Smooth muscle cell (in vitro differentiated cells): ENCODE results near the gene CPXM1. TPM values are rescaled to one million over a fixed set of nuclear protein-coding genes. Genes with fewer than 3 reads are reported as not detected.

Experiments
- DNase-seq: peaks from one replicate; lab custom pipeline; 2025; ENCODE audit not compliant: unreplicated experiment; lab: John Stamatoyannopoulos, UW
- H2AFZ ChIP-seq: fragments of 200-600 bp; sonication (generic); 2 replicates; pipeline ENCODE4 v1.6.0; 2016; ENCODE audit warnings: antibody characterized with exemption, low read depth, mild to moderate bottlenecking
- H3F3A ChIP-seq: fragments of 200-600 bp; sonication (generic); 2 replicates; pipeline ENCODE4 v1.6.0; 2017; ENCODE audit warnings: antibody characterized with exemption, low read depth
- H3K27ac ChIP-seq: fragments of 200-600 bp; sonication (generic); 2 replicates; pipeline ENCODE4 v1.5.1; 2016; ENCODE audit warnings: low read depth, mild to moderate bottlenecking
- H3K27me3 ChIP-seq: fragments of 200-600 bp; sonication (generic); 2 replicates; pipeline ENCODE4 v1.6.1; 2016; ENCODE audit warnings: low read depth, mild to moderate bottlenecking
- H3K36me3 ChIP-seq: fragments of 200-600 bp; sonication (generic); 2 replicates; pipeline ENCODE4 v1.5.1; 2016; ENCODE audit warnings: low read depth
- H3K4me1 ChIP-seq: fragments of 200-600 bp; sonication (generic); 2 replicates; pipeline ENCODE4 v1.5.1; 2016; ENCODE audit warnings: low read depth
- H3K4me2 ChIP-seq: fragments of 200-600 bp; sonication (generic); 2 replicates; pipeline ENCODE4 v1.6.0; 2016; ENCODE audit warnings: mild to moderate bottlenecking
- H3K4me3 ChIP-seq: fragments of 200-600 bp; sonication (generic); 2 replicates; pipeline ENCODE4 v1.5.1; 2016; ENCODE audit warnings: mild to moderate bottlenecking
- H3K79me2 ChIP-seq: fragments of 200-600 bp; sonication (generic); 2 replicates; pipeline ENCODE4 v1.6.0; 2016; ENCODE audit warnings: low read depth, mild to moderate bottlenecking
- H3K9ac ChIP-seq: fragments of 200-600 bp; sonication (generic); 2 replicates; pipeline ENCODE4 v1.6.0; 2016; ENCODE audit warnings: low read depth
- H3K9me3 ChIP-seq: fragments of 200-600 bp; sonication (generic); replicated peaks from 2 replicates; pipeline ENCODE4 v1.5.1; 2016; ENCODE audit warnings: low read depth
- H4K20me1 ChIP-seq: fragments of 200-600 bp; sonication (generic); 2 replicates; pipeline ENCODE4 v1.6.0; 2016; ENCODE audit warnings: low read depth
- WGBS: methylation state at CpG from one replicate; pipeline ENCODE4 v1.1.7; 2016; ENCODE audit warnings: low lambda C conversion rate; 5-methylcytosine and 5-hydroxymethylcytosine counted together
- polyA plus RNA-seq: library from polyadenylated mRNA; unstranded; fragments of >200 nt; fragmentation: Nextera tagmentation; extraction: Ambion mirVana; gene quantifications from 2 replicates; pipeline ENCODE4 v1.2.1, GENCODE V29; 2016
- total RNA-seq: library from RNA; depleted of rRNA; stranded (reverse); fragments of >200 nt; gene quantifications from 2 replicates; pipeline ENCODE4 v1.2.3, GENCODE V29; 2014
- TF ChIP-seq, protein P1 (sequence below): fragments of 200-600 bp; sonication (generic); IDR thresholded peaks from 2 replicates; pipeline ENCODE4 v1.5.1; 2017; ENCODE audit warnings: borderline replicate concordance, mild to moderate bottlenecking, antibody characterized with exemption; ENCODE audit not compliant: insufficient read depth, poor library complexity, severe bottlenecking

CPXM1 gene
- total and polyA plus RNA-seq, 2 experiments from 2014 or later, result 40.2 to 99.3 TPM

DNA sequence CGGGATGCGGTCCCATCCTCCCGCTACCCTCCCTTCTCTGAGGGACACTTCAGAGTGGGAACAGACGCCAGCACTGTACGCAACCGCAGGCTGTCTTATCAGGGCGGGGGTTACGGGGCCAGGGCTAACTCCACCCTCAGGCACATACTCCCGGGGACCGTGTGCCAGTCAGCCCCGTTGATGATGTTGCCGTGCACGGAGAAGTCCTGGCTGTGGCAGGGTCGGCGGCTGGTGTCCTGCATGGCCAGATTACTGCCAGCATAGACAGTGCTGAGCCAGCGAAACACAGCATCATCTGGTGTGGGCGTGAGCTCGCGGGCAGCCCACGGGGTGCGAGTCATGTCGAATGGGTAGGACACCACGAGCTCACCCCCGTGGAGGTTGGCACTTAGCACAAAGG, 5.0 kb downstream of the CPXM1 start:
- Histone ChIP-seq H3K4me1 (peaks cover 7% of the 10 kb centered on the region), H3K9ac (no peak overlapping the region), H4K20me1 (no peaks in the 10 kb centered on the region), H3K9me3 (no peaks in the 10 kb centered on the region), H3F3A (no peaks in the 10 kb centered on the region), H2AFZ (no peak overlapping the region), H3K27ac (no peak overlapping the region), H3K79me2 (no peaks in the 10 kb centered on the region), H3K4me3 (no peak overlapping the region), H3K27me3 (peaks cover 8% of the 10 kb centered on the region), H3K4me2 (no peak overlapping the region), H3K36me3 (no peaks in the 10 kb centered on the region)
- WGBS, result 95% methylated on average over 24 of the region's 24 CpGs
- TF ChIP-seq, protein P1, sequence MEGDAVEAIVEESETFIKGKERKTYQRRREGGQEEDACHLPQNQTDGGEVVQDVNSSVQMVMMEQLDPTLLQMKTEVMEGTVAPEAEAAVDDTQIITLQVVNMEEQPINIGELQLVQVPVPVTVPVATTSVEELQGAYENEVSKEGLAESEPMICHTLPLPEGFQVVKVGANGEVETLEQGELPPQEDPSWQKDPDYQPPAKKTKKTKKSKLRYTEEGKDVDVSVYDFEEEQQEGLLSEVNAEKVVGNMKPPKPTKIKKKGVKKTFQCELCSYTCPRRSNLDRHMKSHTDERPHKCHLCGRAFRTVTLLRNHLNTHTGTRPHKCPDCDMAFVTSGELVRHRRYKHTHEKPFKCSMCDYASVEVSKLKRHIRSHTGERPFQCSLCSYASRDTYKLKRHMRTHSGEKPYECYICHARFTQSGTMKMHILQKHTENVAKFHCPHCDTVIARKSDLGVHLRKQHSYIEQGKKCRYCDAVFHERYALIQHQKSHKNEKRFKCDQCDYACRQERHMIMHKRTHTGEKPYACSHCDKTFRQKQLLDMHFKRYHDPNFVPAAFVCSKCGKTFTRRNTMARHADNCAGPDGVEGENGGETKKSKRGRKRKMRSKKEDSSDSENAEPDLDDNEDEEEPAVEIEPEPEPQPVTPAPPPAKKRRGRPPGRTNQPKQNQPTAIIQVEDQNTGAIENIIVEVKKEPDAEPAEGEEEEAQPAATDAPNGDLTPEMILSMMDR, result no peak
- no peak for DNase-seq

DNA sequence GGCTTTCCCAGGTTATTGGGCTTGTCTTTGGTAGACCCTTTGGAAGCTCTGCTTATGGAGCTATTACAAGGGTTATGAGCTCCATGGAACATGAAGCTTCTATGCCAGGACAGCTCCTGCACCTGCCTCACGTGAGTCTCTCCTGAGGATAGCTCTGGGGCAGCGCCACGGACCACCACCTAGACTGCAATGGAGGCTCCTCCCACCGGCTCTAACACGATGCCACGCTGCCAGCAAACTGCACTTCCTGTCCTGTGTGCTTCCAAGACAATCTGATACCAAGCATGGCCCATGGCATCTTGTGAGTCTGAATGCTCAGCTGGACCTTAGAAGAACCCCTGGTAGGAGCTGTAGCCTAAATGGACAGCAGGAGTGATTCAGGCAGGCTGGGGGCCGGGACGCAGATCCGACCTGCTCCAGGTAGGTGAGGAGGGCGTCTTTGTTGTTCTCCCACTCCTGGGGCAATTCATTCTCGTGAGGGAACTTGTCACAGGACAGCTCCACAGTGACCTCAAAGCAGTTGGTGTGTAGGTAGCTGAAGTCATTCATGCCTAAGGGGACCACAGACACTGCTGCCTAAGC, 5.5 kb downstream of the CPXM1 start:
- Histone ChIP-seq H3K4me3 (no peak overlapping the region), H4K20me1 (no peaks in the 10 kb centered on the region), H3K79me2 (no peaks in the 10 kb centered on the region), H3K27me3 (peaks cover 8% of the 10 kb centered on the region), H3K9me3 (no peaks in the 10 kb centered on the region), H3K36me3 (no peaks in the 10 kb centered on the region), H3K4me2 (no peak overlapping the region), H3F3A (no peaks in the 10 kb centered on the region), H2AFZ (no peak overlapping the region), H3K4me1 (peaks cover 7% of the 10 kb centered on the region), H3K9ac (no peak overlapping the region), H3K27ac (no peak overlapping the region)
- 93% methylated on average over 11 of the region's 11 CpGs for WGBS
- DNase-seq, result no peak
- TF ChIP-seq, protein P1, result no peak

DNA sequence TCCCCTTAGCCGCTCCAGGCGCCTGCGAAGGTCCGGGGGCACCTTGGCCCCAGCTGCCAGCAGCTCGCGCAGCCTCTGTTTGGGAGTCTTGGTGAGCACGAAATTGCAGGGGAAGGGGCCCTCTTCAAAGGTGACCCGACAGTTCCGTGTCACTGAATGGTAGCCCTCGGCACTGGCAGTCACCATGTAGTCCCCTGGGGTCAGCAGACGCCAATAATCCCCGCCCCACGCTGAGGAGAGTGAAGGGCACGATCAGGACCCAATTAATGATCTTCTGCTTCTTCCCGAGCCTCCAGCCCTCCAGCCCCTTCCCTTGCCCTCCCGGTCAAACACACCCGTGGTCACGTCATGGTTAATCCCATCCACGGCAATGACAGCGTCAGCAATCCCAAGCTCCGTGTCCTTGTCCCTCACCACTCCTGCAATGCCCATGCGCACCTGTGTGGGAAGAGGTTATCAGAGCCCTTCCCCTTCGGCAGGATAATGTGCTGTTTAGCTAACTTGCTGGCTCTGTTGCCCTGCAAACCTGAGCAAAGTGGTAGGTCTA, 6.2 kb downstream of the CPXM1 start:
- Histone ChIP-seq H3K27me3 (peaks cover 9% of the 10 kb centered on the region), H3K9me3 (no peaks in the 10 kb centered on the region), H3K27ac (no peak overlapping the region), H3K4me1 (peaks cover 1% of the 10 kb centered on the region), H3K79me2 (no peaks in the 10 kb centered on the region), H3K9ac (no peak overlapping the region), H3K36me3 (no peaks in the 10 kb centered on the region), H3K4me3 (no peak overlapping the region), H4K20me1 (no peaks in the 10 kb centered on the region), H3K4me2 (no peak overlapping the region), H3F3A (no peaks in the 10 kb centered on the region), H2AFZ (no peak overlapping the region)
- TF ChIP-seq, protein P1, result no peak
- no peak for DNase-seq
- WGBS, result 95% methylated on average over 23 of the region's 23 CpGs

- Histone ChIP-seq H3K4me2 (no peak overlapping the region), H3F3A (no peaks in the 10 kb centered on the region), H2AFZ (no peak overlapping the region), H3K27ac (no peak overlapping the region), H3K27me3 (peaks cover 11% of the 10 kb centered on the region), H4K20me1 (no peaks in the 10 kb centered on the region), H3K79me2 (no peaks in the 10 kb centered on the region), H3K9me3 (no peaks in the 10 kb centered on the region), H3K9ac (no peak overlapping the region), H3K4me1 (no peaks in the 10 kb centered on the region), H3K4me3 (no peak overlapping the region), H3K36me3 (no peaks in the 10 kb centered on the region)
- TF ChIP-seq, protein P1, result no peak
- DNase-seq, result no peak
- 94% methylated on average over 6 of the region's 6 CpGs for WGBS
Measured at GRCh38 chr20:2793471-2793870, 7.0 kb downstream of the CPXM1 start.
